Neural progenitor cell (in vitro differentiated cells): ENCODE results near the gene TOR4A.

ENCODE experiments used
- EZH2phosphoT487 ChIP-seq: fragments of 200-600 bp; sonication (generic); IDR thresholded peaks from 2 replicates; pipeline ENCODE4 v1.6.1; 2017; ENCODE audit warnings: antibody characterized with exemption
- TF ChIP-seq, protein P1 (sequence below): fragments of 200-600 bp; sonication (generic); IDR thresholded peaks from 2 replicates; pipeline ENCODE4 v1.5.1; 2017; ENCODE audit warnings: antibody characterized with exemption, mild to moderate bottlenecking

DNA sequence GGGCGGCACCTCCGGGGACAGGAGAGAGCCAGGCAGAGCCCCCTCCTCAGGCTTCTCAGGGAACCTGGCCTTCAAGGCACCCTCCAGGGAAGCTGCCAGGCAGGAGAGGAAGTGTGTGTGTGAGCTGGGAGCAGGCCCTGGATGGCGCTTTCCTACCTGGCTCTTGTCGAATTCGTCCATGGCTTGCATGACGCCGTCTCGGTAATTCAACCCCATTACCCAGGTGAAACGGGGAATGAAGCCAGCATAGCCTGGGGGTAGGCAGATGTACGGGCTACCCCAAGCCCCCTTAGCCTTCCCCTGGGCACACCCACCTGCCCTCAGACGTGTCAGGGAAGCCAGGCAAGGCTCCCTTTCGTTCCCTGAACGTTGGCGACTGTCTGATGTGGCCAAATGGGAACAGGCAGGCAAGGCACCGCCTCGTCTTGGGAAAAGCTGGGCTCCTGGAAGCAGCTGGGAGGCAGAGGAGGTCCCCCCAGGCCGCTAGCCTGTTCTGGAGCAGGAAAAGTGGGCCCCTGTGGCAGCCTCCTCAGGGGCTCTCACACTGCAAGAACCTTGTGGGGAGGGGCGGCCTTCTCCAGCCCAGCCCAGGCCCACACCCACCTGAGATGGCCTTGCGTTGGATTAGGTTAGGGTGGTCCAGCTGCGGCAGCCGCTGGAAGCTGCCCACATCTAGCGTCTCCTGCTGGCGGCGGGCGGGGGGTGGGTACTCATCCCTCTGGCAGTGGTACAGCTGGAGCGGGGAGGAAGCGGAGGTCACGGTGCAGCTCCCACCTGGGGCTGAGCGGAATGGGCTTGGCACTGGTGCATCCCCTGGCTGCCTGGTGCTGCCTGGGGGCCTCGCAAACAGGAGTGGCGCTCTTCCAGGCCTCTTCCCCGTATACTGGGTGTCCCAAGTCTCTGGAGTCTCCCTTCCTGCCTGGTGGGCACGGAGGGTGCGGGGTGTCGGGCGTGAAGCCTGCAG is 32.8 kb upstream of the TOR4A start:
- TF ChIP-seq, protein P1, sequence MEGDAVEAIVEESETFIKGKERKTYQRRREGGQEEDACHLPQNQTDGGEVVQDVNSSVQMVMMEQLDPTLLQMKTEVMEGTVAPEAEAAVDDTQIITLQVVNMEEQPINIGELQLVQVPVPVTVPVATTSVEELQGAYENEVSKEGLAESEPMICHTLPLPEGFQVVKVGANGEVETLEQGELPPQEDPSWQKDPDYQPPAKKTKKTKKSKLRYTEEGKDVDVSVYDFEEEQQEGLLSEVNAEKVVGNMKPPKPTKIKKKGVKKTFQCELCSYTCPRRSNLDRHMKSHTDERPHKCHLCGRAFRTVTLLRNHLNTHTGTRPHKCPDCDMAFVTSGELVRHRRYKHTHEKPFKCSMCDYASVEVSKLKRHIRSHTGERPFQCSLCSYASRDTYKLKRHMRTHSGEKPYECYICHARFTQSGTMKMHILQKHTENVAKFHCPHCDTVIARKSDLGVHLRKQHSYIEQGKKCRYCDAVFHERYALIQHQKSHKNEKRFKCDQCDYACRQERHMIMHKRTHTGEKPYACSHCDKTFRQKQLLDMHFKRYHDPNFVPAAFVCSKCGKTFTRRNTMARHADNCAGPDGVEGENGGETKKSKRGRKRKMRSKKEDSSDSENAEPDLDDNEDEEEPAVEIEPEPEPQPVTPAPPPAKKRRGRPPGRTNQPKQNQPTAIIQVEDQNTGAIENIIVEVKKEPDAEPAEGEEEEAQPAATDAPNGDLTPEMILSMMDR, result peak; percentile 6
- no peak for TF ChIP-seq EZH2phosphoT487
